C4-2B (cell line): ENCODE measurements around the gene ZBTB24.

Experiments used
- ZFX ChIP-seq: fragments of 450-650 bp; IDR thresholded peaks from 2 replicates; pipeline ENCODE4 v1.6.1; 2017
- TF ChIP-seq, protein P1 (sequence below): fragments of 450-650 bp; conservative IDR thresholded peaks from 2 replicates; pipeline ENCODE4 v1.5.1; 2017; ENCODE audit warnings: mild to moderate bottlenecking

DNA sequence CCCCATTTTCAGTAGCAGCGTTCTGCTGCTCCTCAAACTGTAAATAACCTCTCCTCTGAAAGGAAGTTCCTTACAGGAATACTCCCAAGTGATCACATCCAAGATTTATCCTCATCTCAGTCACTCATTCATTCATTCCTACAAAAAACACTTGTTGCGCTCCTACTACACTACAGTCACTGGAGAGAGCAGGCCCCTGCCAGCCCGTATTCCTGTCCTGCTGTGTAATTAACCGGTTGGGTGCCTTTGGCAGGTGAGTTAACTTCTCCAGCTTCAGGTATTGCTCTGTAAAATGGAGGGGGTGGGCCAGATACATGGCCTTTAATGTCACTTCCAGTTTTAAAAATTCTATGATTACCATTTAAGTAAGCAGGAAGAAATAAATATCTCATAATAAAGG is 15.0 kb upstream of the ZBTB24 start:
- TF ChIP-seq, protein P1, sequence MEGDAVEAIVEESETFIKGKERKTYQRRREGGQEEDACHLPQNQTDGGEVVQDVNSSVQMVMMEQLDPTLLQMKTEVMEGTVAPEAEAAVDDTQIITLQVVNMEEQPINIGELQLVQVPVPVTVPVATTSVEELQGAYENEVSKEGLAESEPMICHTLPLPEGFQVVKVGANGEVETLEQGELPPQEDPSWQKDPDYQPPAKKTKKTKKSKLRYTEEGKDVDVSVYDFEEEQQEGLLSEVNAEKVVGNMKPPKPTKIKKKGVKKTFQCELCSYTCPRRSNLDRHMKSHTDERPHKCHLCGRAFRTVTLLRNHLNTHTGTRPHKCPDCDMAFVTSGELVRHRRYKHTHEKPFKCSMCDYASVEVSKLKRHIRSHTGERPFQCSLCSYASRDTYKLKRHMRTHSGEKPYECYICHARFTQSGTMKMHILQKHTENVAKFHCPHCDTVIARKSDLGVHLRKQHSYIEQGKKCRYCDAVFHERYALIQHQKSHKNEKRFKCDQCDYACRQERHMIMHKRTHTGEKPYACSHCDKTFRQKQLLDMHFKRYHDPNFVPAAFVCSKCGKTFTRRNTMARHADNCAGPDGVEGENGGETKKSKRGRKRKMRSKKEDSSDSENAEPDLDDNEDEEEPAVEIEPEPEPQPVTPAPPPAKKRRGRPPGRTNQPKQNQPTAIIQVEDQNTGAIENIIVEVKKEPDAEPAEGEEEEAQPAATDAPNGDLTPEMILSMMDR, result no peak
- no peak for TF ChIP-seq ZFX
